Renal cortical epithelial cell (primary cell): Measurements from ENCODE around the gene NDOR1. TPM values are rescaled to one million over a fixed set of nuclear protein-coding genes. Genes with fewer than 3 reads are reported as not detected.
A peak's percentile ranks its signal among the peaks of the same experiment; 100 is the strongest.

ENCODE experiments used
- DNase-seq: peaks from one replicate; pipeline ENCODE4 v3.0.0-alpha.2; 2011; ENCODE audit warnings: low read depth
- total RNA-seq: library from RNA; depleted of rRNA; stranded (reverse); fragments of >200 nt; gene quantifications from 2 replicates; pipeline ENCODE4 v1.2.3, GENCODE V29; 2014

The NDOR1 gene
- total RNA-seq, 1 donor from 2014 or later: 6.2 TPM

DNA sequence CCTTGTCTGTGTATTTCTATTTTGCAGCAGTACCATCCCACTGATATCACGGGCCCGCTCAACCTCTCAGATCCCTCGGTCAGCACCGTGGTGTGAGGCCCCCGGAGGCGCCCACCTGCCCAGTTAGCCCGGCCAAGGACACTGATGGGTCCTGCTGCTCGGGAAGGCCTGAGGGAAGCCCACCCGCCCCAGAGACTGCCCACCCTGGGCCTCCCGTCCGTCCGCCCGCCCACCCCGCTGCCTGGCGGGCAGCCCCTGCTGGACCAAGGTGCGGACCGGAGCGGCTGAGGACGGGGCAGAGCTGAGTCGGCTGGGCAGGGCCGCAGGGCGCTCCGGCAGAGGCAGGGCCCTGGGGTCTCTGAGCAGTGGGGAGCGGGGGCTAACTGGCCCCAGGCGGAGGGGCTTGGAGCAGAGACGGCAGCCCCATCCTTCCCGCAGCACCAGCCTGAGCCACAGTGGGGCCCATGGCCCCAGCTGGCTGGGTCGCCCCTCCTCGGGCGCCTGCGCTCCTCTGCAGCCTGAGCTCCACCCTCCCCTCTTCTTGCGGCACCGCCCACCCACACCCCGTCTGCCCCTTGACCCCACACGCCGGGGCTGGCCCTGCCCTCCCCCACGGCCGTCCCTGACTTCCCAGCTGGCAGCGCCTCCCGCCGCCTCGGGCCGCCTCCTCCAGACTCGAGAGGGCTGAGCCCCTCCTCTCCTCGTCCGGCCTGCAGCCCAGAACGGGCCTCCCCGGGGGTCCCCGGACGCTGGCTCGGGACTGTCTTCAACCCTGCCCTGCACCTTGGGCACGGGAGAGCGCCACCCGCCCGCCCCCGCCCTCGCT lies 37.5 kb upstream of the NDOR1 start:
- no peak for DNase-seq

- DNase-seq: no peak
These were observed 37.0 kb upstream of the NDOR1 start for GRCh38 chr9:137168573-137168903.

- no peak for DNase-seq
These were observed 36.3 kb upstream of the NDOR1 start for GRCh38 chr9:137168904-137169856.

GRCh38 chr9:137169896-137170358 lies 35.6 kb upstream of the NDOR1 start, which contains the start of gene LRRC26:
Gene LRRC26, minus strand, starts transcription at chr9:137170051. Its CDS starts 108 bp downstream, at chr9:137169943.
- no peak for DNase-seq

- DNase-seq: no peak
These were observed 34.9 kb upstream of the NDOR1 start for GRCh38 chr9:137170486-137171148.

DNA sequence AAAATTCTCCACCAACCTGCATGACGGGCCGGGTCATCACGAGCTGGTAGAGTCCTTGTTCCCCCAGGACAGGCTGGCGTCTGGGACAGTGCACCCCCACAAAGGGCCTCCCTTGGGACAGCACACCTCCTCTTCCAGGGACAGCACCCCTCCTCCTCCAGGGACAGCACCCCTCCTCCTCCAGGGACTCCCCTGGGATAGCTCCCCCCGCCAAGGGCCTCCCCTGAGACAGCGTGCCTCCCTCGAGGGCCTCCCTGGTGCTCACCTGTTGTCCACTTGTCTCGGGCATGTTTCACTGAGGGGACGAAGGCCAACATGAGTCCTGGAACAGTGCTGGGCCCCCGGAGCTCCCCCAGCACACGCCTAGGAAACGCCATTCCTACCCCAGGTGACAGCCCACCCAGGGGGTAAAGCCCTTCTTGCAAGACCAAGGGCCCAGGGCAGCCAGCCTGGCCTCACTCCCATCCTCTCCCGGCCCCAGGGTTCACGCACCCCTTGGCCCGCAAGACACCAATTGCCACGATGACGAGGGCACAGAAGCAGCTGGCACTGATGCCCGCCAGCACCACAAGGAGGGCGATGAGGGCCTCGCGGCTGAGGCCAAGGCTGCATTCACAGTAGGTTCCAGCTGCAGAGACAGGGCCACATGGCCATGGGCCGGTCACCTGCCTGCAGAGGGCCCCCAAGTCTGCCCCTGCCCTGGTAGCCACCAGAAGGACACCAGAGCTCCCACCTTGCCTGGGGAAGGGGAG lies 34.2 kb upstream of the NDOR1 start:
- no peak for DNase-seq

- no peak for DNase-seq
These were observed 32.4 kb upstream of the NDOR1 start for GRCh38 chr9:137172901-137173795.

GRCh38 chr9:137173796-137174664 lies 31.5 kb upstream of the NDOR1 start:
- no peak for DNase-seq

DNA sequence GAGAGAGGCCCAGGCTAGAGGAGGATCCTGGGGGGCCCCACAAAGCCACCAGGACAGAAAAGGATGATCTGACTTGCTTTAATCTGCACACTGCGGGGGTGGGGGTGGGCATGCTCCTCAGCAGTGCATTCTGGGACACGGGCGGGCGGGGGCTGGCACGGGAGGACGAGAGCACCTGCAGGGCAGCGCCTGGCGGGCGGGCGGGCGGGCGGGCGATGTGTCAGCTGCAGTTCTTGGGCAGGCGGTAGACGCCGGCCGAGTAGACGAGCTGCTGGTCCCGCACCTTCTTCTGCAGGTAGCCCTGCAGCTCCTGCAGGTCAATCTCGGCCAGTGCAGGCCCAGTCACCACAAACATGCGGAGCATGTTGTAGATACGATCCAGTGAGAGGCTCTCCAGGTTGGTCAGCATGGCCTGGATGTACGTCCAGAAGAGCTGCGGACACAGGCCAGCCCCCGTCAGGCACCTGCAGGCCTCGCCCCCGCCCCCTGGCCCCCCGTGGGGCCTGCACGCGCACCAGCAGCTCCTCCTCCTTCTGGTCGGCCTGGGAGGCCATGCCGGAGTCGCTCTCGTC lies 30.7 kb upstream of the NDOR1 start:
- DNase-seq: no peak

DNA sequence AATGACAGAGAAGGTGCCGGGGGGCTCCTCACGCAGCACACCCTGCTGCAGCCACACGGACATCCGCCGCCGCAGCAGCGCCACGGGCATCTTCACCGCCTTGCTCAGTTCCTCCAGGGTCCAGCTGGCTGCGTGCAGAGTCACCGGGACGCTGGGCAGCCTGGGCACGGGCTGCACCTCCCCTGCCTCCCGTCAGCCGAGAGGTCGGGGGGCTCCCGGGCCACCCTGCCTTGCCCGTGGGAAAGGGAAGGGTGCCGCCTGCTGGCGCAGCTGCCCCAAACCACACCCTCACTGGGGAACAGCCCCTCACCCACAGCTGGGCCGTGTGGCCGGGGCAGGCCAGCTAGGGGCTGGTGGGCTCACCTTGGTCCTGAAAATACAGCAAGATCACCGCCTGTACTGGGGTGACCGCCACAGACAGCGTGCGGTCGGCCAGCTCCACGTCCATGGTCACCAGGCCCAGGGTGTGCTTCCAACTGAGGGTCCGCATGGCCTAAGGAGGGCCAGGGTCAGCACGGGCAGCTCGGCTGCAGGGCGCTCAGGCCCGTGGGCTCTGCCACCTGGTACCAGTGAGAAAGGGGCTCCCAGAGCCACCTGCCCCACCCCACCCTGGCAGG lies 30.0 kb upstream of the NDOR1 start:
- no peak for DNase-seq

GRCh38 chr9:137176302-137177182 lies 29.0 kb upstream of the NDOR1 start:
- DNase-seq: peak; percentile 34

GRCh38 chr9:137178201-137178938 lies 27.1 kb upstream of the NDOR1 start:
- DNase-seq: no peak

DNA sequence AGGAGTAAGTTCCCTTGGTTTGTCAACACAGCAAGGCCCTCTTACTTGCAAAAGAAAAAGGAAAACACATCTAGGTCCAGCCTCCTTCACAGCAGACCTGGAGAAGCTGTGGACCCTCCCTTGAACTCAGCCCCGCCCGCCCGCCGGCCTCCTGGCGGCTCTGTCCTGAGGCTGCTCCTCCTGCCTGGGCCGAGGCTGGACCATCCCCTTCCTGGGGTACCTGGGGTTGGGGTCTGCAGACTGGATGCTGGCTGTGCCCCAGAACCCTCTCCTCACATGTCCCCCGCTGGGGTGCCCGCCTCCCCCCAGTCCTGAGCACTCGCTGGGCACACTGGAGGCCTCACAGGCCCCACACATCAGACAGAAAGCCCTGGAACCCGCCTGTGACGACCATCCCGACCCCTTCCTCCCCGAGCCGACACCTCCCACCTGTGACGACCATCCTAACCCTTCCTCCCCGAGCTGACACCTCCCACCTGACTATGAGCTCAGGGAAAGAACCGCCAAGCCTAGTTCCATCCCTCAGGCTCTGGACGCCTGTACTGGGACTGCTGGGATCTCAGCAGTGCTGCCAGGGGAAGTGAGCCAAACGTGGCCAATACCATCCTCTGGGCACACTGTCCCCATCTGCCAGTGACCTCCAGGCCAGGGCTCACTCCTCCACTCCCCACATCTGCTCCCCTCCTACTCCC lies 26.4 kb upstream of the NDOR1 start:
- no peak for DNase-seq

- no peak for DNase-seq
These were observed 25.7 kb upstream of the NDOR1 start for GRCh38 chr9:137179761-137180160.

GRCh38 chr9:137180491-137180890 lies 25.0 kb upstream of the NDOR1 start:
- DNase-seq: no peak

GRCh38 chr9:137181680-137182079 lies 23.8 kb upstream of the NDOR1 start:
- no peak for DNase-seq
